NCI-H146 treated with DMSO at 0.1 percent for 48 hours (cell line): ENCODE measurements around the gene ZC3H13.
A peak's percentile ranks its signal among the peaks of the same experiment; 100 is the strongest.

Source experiments
- DNase-seq: peaks from one replicate; lab custom pipeline; 2025; ENCODE audit not compliant: unreplicated experiment; lab: John Stamatoyannopoulos, UW

The ZC3H13 gene

DNA sequence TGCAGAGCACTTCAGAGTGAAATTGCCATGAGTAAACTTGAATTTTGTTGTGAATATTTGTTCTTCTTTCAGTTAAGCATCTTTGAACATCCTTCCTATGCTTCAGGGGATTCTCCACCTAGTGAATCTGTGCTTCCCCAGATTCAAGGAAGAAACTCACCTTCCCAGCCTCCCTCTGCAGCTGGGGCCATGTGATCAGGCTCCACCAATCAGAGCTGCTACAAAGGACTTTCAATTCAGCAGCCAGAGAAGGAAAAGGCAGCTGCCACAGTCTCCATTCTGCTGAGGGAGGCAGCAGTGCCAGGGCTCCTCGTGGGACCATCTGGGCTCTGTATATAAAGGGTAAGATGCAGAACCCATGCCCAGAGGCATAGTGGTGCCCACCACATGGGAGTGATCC lies 111.3 kb downstream of the ZC3H13 start:
- DNase-seq, result no peak

- DNase-seq, result no peak
These were observed 112.5 kb downstream of the ZC3H13 start for GRCh38 chr13:45940061-45940460.

DNA sequence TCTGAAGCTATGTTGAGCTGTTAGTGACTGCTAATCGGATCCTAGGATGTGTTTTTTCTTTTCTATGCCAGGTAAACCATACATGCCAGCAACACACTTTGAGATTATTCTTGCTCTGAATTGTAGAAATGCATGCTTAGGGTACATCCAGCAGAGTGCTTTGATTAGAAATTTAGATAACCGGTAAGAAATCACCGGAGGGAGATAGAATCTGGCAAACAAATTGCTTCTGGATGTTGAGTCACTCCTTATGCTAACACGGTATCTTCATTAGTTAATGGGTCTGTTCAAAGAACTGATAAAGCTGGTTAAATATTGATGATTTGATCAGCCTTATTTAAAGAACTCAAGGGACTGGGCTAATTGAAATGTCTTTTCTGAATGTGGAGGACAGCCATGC lies 115.9 kb downstream of the ZC3H13 start:
- peak; percentile 5 for DNase-seq

DNA sequence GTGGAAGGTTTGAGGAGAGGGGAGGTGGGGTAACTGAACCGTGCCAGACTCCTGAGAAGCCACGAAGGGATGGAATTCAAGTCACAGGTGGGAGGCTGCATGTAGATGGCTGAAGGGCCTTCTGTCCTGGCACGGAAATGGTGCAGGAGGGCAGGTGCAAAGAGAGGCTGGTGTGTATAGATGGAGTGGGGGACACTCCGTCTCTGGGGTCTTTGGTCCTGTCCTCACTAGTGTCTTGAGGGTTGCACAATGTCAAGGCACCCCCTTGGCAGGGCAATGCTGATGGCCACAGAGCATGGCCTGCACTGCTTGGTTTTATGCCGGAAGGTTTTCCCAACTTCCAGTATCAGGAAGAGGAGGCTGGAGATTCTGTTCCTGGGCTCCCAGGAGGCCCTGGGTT lies 118.3 kb downstream of the ZC3H13 start:
- DNase-seq, result no peak

DNA sequence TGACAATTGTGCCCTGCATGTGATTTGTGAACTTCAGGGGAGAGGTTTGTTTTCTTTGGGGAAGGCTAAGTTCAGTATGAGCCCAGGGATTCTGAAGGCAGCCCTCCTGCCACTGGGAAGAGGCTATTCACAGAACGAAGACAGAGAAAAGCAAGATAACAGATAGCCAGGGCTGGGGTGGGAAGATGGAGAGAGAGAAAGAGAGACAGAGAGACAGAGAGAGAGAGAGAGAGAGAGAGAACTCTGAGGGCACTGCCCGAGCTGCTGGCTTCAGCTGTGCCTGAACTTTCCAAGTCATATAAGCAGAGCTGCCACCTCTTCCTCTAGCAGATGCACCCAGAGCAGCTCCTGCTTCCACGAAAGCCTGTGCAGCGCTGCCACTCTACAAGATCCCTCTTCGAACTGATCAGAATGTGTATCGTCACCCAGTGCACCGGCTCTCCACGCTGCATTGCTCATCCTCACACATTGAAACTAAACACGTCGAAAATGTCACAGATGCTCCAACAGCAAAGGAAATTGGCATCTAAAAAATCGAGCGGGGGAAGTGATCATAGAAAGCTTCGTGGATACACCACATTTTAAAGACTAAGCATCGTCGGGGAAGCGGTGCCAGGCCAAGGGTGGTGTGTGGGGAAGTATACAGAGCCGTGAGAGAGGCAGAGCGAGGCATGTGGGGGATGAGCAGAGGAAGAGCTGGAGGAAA lies 119.2 kb downstream of the ZC3H13 start:
- no peak for DNase-seq

DNA sequence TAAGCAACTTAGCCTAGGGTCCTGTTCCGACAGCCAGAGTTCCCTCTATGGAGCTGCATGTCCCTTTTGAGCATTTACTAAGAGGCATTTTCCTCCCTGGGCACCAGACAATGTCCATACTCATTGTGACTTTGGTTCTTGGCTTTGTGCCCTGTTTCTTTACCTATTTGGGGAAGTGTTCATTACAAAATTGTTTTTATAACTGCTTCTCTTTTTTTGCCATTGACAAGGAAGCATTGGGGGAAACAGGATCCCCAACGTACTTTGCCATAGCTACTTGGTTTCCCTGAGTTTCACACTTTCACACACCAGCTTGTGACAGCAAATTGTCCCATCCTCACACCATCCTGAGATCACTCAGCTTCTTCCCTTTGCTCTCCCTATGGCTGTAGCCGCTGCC lies 119.9 kb downstream of the ZC3H13 start:
- no peak for DNase-seq

GRCh38 chr13:45932172-45932571 lies 120.4 kb downstream of the ZC3H13 start:
- no peak for DNase-seq

GRCh38 chr13:45931211-45931610 lies 121.3 kb downstream of the ZC3H13 start:
- DNase-seq, result no peak

GRCh38 chr13:45930177-45930576 lies 122.4 kb downstream of the ZC3H13 start:
- DNase-seq, result no peak

GRCh38 chr13:45928843-45929242 lies 123.7 kb downstream of the ZC3H13 start:
- no peak for DNase-seq

DNA sequence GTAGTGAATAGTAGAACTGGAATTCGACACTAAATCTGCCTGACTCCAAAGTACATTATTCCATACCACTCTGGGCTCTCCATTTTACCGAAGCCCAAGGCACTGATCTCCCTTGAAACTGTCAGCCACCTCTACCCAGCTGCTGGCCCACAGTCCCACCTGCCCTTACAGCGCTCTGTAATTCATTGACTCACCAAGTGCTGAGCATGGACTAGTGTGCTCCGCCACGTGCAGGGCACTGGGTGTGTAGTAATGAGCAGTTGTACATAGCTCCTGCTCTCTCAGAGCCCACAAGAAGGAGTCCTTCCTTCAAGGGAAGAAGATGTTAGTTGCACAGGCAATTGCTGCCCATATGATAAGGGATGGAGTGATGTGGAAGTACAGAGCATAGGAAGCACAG lies 124.4 kb downstream of the ZC3H13 start:
- no peak for DNase-seq

DNA sequence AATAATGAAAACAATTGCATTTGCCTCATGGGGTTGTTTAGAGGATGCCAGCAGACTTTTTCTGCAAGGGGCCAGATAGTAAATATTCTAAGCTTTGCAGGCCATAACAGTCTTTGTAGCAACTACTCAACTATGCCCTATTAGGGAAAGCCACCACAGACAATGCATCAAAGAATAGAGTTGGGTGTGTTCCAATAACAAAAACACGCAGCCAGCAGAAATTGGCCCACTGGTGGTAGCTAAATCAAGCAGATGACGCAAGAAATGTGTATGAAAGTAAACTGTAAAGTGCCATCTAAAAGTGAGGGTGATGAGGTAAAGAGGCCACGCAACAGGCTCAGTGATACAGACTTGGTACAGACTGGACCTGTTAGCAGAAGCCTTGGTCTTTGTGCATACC lies 125.8 kb downstream of the ZC3H13 start:
- no peak for DNase-seq

- no peak for DNase-seq
These were observed 127.4 kb downstream of the ZC3H13 start for GRCh38 chr13:45925151-45925550.

- DNase-seq, result no peak
These were observed 131.3 kb downstream of the ZC3H13 start for GRCh38 chr13:45921162-45921736.

DNA sequence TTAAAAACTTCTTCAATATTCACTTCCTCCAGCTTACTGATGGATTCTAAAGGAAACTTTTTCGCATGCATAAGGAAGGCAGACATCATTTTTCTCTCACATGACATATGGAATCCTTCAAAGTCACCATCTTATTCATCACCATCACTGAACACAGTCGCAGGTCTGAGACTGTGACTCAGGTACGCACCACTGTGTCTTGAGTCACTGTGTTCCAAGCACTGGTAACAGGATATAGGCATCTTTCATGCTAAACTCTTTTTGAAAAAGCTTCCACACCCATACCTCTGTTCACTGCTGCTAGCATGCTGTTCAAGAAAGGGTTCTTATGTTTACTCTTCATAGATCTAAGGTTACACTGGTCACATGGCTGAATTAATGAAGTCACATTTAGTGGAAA lies 133.9 kb downstream of the ZC3H13 start:
- DNase-seq, result no peak

DNA sequence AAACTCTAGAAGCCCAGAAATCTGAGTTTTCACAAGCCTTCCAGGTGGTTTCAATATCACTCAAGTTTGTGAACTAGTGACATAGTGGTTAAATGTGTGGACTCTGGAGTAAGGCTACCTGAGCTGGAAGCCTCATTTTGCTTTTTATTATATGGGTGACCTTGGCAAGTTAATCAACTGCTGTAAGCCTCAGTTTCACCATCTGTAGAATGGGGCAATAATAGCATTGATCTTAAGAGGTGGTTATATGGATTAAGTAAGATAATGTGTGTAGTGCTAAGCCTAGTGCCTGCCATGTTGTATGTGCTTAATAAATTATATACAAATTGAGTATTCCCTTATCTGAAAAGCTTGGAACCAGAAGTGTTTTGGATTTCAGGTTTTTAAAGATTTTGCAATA lies 135.5 kb downstream of the ZC3H13 start:
- no peak for DNase-seq

GRCh38 chr13:45915686-45916439 lies 136.7 kb downstream of the ZC3H13 start:
- no peak for DNase-seq

DNA sequence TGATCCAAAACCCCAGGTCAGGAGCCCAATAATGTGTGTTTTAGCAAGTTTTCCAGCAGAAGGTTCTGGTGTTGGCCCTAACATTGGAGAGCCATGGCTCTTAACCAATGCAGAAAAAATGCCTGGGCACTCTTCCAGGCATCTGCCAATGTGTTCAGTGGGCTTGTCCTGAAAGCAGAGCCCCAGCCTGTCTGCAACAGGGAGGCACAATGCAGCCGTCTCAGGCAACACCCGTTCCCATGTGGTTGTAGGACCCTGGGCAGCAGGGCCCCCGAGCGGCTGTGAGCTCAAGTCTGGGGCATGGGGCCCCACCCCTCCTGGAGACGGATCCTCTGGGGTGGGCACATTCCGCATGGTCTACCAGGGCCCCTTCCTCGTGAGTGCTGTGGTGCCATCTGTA lies 142.9 kb downstream of the ZC3H13 start:
- DNase-seq, result no peak

DNA sequence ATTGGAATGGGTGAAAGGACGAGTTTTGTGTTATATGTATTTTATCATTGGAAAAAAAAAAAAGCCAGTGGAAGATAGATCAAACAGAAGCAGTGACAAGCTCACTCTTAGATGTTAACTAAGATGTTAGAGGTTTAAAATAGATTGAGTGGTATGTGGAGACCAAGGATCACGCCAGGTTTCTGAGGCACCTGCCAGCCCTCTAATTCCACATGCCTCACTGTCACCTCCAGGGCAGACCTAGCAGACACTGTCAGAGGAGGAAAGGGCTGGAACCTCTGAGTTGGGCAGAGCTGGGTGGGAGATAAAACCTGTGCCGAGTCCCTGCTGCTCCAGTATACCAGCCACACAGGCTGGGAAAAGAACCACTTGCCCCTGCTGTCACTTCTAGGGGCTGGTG lies 143.5 kb downstream of the ZC3H13 start:
- DNase-seq, result no peak

- no peak for DNase-seq
These were observed 145.0 kb downstream of the ZC3H13 start for GRCh38 chr13:45907503-45907902.
